HL-60 (cell line): ENCODE results near the gene TAS2R30.

ENCODE experiments used
- CTCF ChIP-seq: IDR thresholded peaks from one replicate; pipeline ENCODE4 v1.5.1; 2011; ENCODE audit warnings: low read length, control low read depth, inconsistent platforms; ENCODE audit not compliant: insufficient read depth
- GABPA ChIP-seq: IDR thresholded peaks from 2 replicates; pipeline ENCODE4 v1.6.1; 2012; ENCODE audit warnings: low read depth
- POLR2AphosphoS5 ChIP-seq: IDR thresholded peaks from 2 replicates; pipeline ENCODE4 v1.6.1; 2012; ENCODE audit warnings: low read depth
- REST ChIP-seq: IDR thresholded peaks from 2 replicates; pipeline ENCODE4 v1.6.1; 2012; ENCODE audit warnings: low read depth; ENCODE audit not compliant: insufficient replicate concordance

GRCh38 chr12:11154400-11154925 is 20.0 kb upstream of the TAS2R30 start:
- no peak for TF ChIP-seq CTCF
- TF ChIP-seq REST: no peak
- TF ChIP-seq POLR2AphosphoS5: no peak
- no peak for TF ChIP-seq GABPA
